GM19099 (cell line): ENCODE data around the gene NUP160.

Experiments
- POLR2A ChIP-seq: IDR thresholded peaks from 3 replicates; pipeline ENCODE4 v1.6.1; 2011; ENCODE audit warnings: low read depth; ENCODE audit not compliant: insufficient read length; ENCODE audit errors: extremely low read depth

NUP160 gene

GRCh38 chr11:47847892-47848699 lies at the start of gene NUP160:
Gene NUP160 (minus strand): TSS chr11:47848350. CDS start chr11:47848318, 32 bp downstream.
- peak; percentile 91 for TF ChIP-seq POLR2A

GRCh38 chr11:47896199-47896598 lies 48.0 kb upstream of the NUP160 start:
- no peak for TF ChIP-seq POLR2A

DNA sequence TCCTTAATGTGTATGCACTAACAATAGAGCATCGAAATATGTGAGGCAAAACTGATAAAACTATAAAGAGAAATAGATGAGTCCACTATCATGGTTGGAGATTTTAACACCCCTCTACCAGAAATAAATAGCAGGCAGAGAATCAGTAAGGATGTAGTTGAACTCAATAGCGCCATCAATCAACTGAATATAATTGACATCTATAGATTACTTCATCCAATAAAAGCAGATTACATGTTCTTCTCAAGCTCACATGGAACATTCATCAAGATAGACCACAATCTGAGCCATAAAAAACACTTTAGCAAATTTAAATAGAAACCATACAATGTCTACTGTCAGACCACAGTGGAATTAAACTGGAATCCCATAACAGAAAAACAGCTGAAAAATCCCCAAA lies 46.9 kb upstream of the NUP160 start:
- TF ChIP-seq POLR2A, result no peak

DNA sequence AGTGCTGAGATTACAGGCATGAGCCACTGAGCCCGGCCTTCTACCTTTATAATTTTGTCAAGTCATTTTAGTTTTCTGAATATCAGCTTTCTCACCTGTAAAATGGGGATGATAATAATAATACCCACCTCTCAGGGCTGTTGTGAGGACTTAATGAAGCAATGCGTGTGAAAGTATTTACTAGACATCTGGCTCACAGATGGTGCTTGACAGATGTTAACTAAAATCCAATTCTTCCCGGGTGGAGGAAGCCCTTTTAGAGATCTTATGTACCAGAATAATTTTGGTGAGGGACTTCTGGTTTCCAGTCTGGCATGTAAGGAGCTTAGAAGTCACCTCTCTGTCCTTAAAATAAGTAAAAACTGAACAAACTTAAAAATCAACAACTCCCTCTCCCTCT lies 43.7 kb upstream of the NUP160 start:
- TF ChIP-seq POLR2A, result no peak

- no peak for TF ChIP-seq POLR2A
Measured at GRCh38 chr11:47889714-47890441, 41.7 kb upstream of the NUP160 start.

GRCh38 chr11:47887910-47888569 lies 39.9 kb upstream of the NUP160 start:
- TF ChIP-seq POLR2A, result no peak

DNA sequence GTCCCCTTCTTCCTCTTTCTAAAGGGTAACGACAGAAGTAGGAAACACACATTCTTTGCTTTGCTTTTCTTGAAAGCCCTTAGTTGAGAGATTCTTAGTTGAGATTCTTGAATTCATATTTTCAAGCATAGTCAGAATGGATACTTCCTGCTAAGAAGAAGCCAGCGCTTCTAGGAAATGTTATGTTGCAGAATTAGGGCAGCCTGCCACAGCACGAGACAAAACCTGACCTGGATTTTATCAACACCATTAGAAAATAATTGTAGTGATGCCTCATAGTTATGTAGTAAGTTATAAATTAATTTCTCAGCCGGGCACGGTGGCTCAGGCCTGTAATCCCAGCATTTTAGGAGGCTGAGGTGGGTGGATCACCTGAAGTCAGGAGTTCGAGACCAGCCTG lies 37.9 kb upstream of the NUP160 start:
- no peak for TF ChIP-seq POLR2A

DNA sequence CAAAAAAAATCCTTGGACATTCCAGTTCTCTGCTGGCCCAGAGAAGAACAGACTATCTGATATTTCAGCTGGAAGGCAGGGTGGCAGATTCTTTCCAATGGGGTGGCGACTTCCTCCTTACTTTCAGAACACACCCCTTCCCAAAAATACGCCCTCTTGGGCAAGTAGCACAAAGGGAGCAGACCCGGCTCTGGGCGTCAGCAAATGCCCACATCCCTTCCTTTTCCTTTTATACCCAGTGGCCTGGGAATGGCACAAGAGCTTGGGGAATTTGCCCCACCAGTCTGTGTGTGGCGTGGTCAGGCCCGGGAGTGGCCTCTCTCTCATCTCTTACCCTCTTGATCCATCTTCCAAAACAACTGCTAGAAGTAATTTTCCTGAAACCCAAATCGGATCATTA lies 33.0 kb upstream of the NUP160 start:
- TF ChIP-seq POLR2A, result no peak

DNA sequence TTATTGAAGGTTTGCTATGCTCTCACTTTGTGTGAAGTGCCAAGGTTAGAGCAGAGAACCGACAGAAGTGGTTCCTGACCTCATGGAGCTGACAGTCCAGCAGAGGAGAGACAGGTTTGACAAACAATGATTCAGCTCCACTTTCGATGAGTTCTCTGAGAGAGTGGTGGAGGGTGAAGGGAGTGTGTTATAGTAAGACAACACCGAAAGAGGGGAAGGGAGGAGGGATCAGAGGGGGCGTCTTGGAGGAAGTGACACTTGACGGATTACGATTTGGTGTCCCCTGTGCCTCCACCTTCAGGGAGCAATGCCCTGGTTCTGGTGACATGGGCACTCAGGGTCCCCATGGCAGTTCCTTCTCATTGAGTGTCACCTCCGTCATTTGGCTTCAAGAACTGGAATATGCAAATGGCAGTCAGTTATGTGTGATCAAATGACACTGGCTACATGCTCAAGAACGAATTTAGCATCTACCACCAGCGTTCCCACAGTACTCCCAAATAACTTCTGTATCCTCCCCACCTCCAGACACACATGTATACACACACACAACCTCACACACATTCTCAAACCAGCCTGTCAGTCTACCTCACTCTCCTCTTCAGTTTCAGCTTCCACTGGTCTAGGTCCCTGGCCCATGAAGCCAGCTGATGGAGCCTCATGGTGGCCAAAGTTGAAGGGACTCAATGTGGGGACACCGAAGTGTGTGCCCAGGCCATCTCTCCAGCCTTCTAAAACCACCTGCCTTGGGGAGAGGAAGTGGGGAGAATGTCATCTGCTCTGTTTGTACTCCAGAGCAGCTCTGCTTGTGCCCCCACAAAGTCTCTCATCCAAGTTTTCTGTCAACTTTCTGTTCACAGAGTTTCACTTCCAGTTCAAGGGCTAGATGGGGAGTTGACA lies 31.4 kb upstream of the NUP160 start:
- no peak for TF ChIP-seq POLR2A

DNA sequence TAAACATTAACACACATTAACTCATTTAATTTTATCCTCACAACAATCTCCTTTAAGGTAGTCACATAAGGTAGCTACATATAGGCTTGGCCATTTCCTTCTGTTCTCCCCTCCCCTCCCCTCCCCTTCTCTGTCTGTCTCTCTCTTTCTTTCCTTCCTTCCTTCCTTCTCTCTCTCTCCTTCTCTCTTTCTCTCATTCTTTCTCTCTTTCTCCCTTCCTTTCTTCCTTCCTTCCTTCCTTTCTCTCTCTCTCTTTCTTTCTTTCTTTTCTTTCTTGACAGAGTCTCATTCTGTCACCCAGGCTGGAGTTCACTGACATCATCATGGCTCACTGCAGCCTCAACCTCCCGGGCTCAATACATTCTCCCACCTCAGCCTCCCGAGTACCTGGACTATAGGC lies 22.3 kb upstream of the NUP160 start:
- no peak for TF ChIP-seq POLR2A

DNA sequence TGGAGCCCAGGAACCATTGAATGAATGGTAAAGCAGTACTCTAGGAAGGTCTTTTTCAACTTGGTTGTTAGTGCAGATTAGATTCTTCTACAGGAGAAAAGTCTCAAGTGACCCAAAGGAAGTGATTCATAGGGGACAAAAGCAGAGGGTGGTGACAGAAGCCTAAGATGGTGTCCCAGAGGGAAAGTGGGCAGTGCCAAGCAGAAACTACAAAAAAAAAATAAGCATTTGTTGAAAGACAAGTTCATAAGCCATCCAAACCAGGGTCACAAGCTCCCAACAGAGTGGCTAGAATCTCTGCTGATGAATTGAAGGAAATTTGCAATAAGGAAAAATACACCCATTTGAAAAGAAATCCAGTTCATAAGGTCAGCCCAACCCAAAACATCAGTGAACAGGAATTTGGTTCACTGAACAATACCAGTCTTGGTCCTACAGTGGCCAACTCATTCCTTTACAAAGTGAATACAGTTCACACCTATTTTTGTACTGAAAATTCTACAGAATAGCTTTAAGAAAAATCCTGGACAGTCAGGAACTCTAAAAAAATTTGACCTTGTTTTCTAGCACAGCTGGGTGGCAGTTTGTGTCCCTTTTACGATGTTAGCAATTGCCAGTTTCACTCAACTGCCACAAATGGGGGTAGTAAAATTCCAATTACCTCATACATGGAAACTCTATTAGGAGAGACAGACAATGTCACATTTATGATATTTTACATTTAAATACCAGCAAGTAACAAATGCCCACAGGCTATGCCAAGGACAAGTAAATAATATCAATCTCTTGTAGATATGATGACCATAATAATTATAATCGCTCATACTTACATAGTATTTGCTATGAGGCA lies 21.6 kb upstream of the NUP160 start:
- no peak for TF ChIP-seq POLR2A

GRCh38 chr11:47867823-47868222 lies 19.7 kb upstream of the NUP160 start:
- no peak for TF ChIP-seq POLR2A

DNA sequence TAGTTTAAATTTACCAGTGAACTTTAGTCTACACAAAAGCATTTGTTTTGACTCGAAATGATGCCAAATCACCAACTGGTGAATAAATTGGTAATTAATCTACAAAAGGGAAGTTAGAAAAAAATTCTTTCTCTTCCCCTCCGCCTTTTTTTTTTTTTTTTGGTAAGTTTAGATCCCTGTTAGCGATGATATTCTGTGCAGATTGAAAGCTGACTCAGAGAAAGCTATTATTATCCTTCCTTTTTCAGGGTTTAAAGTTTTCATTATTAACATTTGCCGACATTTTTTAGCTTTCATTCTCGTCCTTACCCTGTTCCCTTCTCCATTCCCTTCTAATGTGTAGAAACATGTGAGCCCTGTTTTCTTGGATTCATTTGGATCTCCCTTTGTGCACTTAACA lies 16.8 kb upstream of the NUP160 start:
- no peak for TF ChIP-seq POLR2A
